NCI-H2171 treated with DMSO at 0.1 percent for 48 hours (cell line): Measurements from ENCODE around the gene ADPRS.

Experiments used
- DNase-seq: peaks from one replicate; lab custom pipeline; 2025; lab: John Stamatoyannopoulos, UW

ADPRS gene

DNA sequence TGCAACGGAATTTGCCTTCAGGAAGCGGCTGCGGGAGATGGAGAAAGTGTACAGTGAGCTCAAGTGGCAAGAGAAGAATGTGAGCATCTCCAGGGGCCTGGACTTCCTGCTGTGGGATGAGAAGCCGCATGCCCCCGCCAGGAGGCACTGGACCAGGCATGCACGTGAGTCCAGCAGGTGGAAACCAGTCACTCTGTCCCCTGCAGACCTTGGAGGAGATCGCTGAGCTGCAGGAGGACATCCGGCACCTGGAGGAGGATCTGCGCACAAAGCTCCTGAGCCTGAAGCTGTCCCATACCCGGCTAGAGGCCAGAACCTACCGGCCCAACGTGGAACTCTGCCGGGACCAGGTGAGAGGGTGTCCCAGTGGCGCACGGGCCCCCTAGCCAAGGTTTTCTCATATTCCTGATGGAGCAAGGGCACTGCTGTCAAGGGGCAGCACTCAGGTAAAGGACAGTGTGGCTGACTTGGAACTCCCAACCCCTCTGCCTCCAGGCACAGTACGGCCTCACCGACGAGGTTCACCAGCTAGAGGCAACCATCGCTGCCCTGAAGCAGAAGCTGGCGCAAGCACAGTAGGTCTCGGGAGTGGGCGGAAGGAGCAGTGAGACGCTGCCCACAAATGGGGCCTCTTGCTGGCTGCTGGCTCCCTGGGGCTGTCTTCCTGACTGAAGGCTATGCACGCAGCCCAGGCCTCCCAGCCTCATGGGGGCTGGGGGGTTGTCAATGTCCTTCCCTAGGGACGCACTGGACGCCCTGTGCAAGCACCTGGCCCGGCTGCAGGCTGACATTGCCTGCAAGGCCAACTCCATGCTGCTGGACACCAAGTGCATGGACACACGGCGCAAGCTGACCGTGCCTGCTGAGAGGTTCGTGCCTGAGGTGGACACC, 1.2 kb upstream of the ADPRS start:
- no peak for DNase-seq

DNA sequence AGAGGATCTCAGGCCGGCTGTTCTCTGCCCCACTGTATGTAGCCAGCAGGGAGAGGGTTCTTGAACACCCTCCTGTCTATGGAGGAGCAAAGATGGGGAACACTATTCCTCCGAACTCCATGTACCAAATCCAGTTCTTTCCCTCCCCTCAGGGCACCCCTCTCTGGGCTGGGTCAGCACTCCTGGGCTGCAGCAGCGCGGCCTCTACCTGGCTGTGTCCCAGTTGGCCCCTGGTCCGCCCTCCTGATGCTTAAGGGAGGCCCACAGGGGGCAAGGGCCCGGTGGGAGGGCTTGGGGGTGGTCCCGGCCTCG, 471 bp upstream of the ADPRS start:
- DNase-seq = no peak

DNA sequence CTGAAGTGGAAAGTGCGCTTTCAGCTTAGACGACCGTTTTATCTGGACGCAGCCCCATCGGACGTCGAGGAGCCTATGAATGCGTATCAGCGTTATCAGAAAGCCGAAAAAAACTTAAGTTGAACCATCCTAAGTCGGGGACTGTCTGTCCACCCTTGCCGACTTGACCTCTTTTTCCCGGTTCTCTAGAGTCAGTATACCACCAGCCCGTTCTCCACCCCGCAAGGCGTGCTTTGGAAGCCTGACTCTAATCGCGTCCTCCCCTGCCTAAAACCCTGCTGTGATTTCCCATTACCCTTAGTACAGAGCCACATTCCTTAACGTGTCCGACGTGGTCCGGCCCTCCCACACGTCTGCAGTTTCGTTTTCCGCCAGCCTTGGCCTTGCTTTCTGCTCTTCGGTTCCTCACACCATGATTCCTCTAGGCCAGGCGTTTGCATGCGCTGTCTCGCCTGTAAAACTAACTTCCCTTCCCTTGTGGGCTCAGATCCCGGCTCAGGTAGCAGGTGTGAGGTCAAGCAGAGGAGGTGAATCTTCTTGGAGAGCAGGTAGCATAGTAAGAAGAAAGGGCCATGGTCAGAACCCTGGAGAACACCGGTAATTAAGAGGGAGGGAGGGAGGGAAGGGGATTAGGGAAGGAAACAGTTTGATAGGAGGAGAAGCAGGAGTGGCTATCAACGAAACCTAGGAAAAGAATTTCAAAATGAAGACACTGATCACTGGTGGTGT, 865 bp downstream of the ADPRS start:
- DNase-seq = no peak

DNA sequence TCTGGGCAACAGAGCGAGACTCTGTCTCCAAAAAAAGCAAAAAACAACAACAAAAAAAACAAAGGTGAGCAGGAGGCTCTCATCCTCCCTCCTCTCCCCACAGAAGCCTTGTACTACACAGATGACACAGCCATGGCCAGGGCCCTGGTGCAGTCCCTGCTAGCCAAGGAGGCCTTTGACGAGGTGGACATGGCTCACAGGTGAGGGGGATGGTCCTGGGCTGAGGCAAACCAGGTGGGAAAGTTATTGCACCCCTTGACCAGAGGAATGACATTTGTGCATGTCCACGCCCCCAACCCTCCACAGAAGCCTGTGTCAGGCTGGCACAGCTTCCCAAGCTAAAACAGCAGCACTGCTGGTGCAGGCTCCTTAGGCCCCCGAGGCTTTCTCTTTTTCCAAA, 2.4 kb downstream of the ADPRS start:
- no peak for DNase-seq

DNA sequence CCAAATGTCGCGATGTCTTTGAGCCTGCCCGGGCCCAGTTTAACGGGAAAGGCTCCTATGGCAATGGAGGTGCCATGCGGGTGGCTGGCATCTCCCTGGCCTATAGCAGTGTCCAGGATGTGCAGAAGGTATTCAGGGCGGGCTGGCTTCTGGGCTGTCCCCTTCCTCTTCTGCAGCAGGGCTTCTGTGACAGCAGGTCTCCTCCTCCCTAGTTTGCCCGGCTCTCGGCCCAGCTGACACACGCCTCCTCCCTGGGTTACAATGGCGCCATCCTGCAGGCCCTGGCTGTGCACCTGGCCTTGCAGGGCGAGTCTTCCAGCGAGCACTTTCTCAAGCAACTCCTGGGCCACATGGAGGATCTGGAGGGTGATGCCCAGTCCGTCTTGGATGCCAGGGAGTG, 3.0 kb downstream of the ADPRS start:
- DNase-seq = no peak

DNA sequence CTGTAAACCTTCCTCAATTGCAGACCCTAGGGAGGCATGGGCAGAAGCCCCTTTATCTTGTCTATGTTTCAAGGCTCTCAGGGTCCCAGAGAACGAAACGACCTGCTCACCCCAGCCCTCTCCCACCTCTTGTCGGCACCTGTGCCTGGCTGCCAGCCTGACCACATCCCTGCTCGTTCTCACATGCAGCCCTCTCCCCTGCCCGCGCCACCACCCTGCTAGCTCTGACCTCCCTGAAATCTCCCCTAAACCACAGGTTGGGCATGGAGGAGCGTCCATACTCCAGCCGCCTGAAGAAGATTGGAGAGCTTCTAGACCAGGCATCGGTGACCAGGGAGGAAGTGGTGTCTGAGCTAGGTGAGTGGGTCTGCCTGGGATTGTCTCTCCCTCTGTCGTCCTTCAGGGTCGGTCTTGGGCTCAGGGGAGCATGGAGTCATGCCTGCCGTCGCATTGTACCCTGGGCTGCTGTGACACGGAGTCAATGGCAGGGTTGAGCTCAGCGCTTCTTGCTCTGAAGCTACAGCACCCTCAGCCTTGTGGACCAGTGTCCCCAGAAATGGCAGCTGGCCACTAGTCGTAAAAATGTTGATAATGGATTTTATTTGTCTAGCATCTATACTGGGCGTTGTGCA, 3.6 kb downstream of the ADPRS start:
- no peak for DNase-seq

DNA sequence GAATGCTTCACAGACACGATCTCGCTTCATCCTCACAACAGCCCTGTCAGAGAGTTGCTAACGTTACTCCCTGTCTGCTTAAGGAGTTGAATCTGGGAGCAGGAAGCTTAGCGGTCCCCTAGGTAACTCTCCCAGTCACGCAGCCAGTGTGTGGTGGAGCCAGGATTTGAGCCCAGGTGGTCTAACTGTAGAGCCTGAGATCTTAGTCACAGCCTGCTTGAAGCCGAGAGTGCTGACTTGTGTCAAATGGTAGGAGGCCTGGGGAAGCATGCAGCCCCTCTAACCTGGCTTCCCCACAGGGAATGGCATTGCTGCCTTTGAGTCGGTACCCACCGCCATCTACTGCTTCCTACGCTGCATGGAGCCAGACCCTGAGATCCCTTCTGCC, 4.1 kb downstream of the ADPRS start:
- no peak for DNase-seq

DNA sequence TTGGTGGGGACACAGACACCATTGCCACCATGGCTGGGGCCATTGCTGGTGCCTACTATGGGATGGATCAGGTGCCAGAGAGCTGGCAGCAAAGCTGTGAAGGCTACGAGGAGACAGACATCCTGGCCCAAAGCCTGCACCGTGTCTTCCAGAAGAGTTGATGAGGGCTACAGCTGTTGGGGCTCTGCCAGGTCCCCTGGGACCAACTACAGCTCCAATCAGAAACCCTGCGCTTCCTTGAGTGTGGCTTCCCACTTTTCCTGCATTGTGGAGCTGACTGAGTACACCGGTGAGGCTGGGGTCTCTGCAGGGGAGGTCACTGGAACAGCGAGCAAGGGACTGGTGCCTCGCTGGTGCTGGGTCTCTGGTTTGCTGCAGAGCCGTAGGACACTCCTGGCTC, 4.5 kb downstream of the ADPRS start:
- no peak for DNase-seq

DNA sequence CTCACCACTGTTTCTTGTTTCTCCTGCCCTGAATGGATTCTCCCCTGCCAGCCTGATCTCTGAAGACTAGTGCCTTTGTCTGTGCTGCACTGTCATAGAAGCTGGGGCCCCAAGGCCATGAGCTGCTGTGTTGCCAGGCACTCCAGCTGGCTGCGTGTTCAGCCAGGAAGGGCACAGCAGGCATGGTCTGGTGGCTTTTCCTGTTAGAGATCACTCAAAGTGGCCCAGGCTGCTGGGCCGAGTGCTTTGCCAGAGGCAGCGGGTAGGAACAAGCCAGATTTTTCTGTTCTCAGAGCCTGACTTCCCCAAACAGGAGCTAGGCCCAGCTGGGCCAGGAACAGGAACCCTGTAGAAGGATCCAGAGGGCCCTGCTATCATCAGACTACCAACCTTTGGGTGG, 5.2 kb downstream of the ADPRS start:
- no peak for DNase-seq

DNA sequence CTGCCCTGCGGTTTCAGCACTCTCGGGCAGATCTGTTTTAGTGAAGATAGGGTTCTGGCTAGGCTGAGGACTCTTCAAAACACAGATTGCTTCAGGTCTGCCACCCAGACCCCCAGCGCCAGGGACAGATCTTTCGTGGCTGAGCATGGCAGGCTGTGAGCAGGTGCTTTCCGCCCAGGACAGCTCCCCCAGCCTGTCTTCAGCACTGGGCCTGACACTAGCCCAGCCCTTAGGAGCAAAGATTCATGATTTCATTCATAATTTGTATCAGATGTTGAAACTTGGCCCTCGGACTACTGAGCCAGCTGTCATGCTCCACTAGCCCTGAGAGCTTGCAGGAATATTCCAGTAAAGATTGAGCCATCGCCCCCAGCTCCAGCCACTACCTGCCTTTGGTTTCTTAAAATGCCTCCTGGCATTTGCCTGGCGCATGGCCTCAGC, 5.9 kb downstream of the ADPRS start:
- no peak for DNase-seq

DNA sequence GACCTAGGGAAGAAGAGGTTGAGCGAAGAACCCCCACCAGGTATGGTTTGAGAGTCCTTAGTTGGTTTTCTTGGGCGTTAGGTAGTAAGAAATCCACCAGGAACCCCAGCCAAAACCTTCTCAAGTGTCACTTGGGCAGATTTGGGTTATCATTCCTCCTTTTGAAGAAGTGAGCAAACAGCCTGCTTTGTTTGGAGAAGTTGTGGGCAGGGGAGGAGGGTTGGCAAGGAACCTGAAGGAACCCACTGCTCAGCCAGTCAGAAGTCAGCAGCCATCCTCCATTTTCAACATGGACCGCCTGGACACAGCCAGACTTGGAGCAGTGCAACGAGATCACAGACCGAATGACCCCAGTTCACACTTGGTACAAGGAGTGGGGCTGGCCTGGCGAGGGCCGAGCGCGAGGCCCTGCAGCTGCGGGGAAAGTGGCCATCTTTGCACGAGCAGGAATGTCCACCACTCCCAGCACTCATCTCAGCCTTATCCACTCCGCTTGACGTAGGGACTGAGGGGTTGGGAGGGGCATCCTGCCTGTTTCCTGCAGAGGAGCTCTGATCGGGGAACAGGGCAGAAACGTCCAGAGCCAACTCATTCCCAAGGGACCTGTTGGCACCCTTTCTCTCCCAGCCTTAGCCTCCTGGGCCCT, 7.2 kb downstream of the ADPRS start:
- no peak for DNase-seq

DNA sequence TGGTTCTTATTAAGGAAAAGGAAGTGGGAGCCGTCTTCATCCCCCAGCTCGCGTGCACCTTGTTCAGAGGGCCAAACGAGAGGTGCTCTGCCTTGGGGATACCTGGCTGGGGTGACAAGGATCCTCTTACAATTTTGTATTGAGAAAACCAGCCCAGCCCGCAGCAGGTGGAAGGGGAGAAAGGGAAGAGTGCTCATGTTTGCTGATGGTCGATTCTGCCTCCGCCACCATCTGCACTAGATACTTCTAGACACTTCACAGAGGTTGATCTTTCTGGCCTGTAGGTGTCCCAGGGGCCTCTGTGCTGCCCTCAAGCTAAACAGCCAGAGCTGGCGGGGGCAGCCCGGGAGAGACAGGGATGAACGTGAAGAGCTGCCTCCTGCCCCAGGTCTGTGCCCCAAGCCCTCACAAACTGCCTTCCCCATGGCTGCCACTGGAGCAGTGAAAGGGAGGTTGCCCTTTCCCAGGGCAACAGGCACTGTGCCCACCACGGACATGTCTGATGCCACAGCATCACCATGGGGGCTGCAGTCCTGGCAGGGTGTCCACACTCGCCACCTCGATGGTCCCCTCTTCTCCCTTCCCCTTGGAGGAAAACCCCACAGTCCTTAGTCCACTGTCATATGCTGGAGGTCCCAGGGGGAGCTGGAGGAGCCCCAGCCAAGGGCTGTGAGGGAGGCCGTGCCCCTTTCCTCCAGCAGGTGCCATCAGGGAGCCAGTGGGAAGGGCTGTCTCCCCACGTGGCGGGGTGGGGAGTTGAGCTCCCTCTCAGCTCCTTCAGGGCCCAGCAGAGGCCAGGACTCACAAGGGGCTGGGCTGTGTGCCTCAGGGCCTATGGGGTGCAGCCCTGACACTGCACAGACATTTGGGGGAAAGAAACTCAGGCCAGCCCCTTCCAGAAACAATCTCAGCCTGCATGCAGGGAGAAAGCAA, 8.1 kb downstream of the ADPRS start:
- DNase-seq = peak; percentile 33

DNA sequence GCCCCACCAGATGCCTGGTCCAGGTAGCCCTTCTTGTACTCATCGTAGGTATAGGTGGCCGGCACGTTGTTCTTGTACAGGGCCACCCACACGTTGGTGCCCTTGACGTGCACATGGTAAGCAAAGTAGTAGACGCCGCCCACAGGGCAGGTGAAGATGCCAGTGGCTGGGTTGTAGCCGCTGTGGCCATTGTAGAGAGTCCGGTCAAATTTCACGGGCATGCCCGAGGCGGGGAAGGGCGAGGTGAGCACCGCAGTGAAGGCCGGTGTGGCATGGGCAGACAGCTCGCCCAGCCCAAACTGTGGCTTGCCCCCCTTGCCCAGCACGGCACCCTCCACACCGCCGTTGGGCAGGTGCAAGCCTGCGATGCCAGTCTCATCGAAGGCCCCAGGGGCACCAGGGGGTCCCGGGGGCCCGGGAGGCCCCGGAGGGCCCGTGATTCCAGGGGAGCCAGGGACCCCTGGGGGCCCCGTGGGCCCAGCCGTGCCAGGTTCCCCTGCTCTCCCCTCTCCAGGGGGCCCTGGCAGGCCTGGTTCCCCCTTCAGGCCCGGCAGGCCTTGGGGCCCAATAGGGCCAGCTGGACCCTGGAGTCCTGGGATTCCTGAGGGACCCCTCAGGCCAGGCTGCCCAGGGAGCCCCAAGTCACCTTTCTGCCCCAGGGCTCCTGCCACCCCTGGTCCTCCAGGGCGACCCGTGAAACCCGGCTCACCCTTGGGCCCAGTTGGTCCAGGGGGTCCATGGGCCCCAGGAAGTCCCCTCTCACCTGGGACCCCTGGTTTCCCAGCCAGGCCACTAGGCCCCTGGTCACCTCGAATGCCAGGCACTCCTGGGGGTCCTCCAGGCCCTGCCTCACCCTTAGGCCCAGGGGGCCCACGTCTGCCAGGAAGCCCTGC, 9.2 kb downstream of the ADPRS start:
- no peak for DNase-seq

DNA sequence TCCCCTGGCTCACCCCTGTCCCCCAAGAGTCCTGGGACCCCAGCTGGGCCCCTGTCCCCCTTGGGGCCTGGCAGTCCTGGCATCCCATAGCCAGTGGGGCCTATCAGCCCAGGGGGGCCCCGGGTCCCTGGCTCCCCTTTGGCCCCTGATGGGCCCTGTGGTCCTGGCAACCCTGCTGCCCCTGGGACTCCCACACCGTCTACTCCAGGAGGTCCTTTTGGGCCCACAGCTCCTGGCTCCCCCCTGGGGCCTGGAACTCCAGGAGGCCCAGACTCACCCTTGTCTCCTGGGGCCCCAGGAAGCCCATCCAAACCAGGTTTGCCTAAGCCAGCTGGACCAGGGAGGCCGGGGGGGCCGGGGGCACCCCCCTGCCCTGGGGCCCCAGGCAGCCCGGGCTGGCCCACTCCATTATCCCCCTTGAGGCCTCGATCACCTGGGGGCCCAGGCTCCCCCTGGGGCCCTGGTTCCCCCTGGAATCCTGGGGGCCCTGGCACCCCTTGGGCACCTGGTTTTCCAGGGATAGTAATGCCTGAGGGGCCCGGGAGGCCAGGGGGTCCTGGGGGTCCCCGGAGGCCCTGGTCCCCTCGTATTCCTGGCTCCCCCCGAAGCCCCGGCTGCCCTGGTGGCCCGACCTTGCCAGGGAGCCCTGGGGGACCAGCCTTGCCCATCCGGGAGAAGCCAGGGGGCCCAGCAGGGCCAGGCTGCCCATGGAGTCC, 10.1 kb downstream of the ADPRS start:
- no peak for DNase-seq

DNA sequence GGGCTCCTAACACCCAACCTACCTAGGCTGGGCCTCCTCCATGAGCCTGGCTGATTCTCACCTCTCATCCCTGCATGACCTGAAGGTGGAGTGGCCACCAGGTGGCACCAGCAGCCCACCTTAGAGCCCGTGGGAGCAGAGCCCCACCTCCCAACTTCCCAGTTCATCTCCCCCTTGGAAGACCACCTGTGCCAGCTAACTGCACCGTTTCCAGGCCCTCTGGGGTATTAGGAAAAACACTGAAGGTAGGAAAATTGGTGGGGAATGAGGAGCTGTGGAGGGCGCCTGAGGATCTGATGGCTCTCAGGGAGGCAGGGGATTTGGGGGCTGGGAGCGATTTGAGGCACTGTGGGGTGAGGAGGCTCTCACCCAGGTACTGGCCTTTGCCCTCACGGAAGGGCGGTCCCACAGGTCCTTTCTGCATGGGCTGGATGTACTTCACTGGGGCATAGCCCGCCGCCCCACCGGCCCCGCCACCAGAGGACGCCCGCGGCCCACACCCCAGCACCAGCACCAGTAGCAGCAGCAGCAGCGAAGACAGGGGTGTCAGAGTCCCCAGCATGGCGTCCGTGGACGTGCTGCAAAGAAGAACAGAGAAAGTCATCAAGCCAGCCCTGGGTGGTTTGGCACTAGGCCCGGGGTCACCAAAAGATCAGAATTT, 11.1 kb downstream of the ADPRS start:
- DNase-seq = peak; percentile 75

DNA sequence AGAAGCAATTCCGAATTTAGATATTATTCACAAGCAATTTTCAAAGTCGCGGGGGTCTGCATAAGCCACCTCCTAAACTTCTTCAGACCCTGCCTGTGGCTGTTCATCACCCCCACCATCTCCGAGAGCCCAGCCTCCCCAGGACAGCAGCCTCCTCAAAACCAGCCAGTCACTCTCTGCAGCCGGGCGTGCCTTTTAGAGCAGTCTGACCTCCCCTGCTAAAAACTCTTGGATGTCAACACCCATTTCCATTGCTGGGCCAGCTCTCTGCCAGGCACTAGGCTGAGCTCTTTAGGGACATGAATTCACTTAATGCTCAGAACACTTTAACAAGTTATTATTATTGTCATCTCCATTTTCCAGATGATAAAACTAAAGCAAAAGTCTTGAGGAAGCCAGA, 11.7 kb downstream of the ADPRS start:
- DNase-seq = no peak

DNA sequence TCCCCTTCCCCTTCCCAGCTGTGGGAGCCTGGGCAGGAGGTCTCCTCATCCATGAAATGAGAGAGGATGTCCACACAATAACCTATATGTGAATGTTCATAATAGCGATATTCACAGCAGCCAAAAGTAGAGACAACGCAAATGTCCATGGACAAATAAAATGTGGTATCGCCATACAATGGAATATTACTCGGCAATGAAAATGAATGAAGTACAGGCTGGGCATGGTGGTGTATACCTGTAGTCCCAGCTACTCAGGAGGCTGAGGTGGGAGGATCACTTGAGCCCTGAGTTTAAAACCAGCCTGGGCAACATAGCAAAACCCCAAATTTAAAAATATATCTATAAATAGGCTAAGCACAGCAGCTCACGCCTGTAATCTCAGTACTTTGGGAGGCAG, 12.9 kb downstream of the ADPRS start:
- no peak for DNase-seq

DNA sequence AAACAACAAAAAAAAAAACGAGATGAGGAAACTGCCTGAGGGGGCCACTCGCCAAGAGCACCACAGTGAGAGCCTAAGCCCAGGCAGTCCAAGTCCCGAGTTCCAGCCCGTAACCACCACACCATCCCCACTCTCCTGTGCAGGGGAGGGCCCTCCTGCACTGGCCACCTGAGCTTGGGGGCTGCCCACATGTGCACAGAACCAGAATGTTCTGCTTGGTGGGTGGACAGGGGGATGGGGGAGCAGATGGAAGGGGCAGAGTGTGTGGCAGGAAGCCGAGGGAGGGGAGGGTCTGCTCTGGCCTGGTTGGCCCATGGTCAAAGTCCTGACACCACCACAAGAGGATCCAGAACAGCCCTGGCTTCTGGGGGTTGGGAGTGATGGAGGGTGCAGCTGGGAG, 17.6 kb downstream of the ADPRS start:
- no peak for DNase-seq

DNA sequence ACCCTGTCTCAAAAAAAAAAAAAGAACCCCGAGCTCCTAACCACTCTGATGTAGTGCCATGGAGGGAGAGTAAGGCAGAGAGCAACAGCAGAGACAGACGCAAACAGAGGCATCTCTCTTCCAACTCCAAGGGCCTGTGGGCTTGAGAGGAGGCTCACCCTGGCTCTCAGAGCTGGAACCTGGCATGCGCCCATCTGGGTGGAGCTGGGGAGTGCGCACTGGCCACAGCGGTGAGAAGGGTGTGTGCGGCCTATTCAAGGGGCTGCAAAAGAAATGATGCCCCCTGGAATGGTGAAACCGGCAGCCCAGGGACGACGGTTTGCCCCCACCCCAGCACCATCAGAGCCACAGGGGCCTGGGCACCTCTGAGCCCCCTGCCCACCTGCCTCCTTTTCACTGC, 18.7 kb downstream of the ADPRS start:
- no peak for DNase-seq
